GM12878 (cell line): ENCODE data around the gene RAB7B. TPM values are rescaled to one million over a fixed set of nuclear protein-coding genes. Genes with fewer than 3 reads are reported as not detected.

Source experiments
- ATAC-seq: fragments of 200-7000 bp; cut with Tn5 transposase; 3 replicates; pipeline ENCODE4 v1.9.1; 2020; ENCODE audit warnings: mild to moderate bottlenecking, moderate library complexity
- BruUV-seq: library from RNA; stranded (reverse); fragments of 400-500 nt; replicated peaks from 2 replicates; lab custom pipeline; 2021; lab: Mats Ljungman, UMichigan
- CTCF ChIA-PET: fragments of 300-600 bp; sonication (Branson Sonifier 250); formaldehyde crosslinking; extraction: SDS; loops from one replicate; lab custom pipeline; 2021; ENCODE audit warnings: inconsistent platforms; lab: Yijun Ruan, JAX
- POLR2A ChIA-PET: fragments of 350-600 bp; formaldehyde crosslinking; extraction: SDS; loops from one replicate; lab custom pipeline; 2021; ENCODE audit warnings: inconsistent platforms; lab: Charles Lee
- RAD21 ChIA-PET: fragments of 300-600 bp; sonication (Branson Sonifier 250); formaldehyde crosslinking; loops from one replicate; lab custom pipeline; 2023; ENCODE audit warnings: antibody characterized with exemption; ENCODE audit not compliant: unreplicated experiment; lab: Charles Lee
- SMC1A ChIA-PET: fragments of 300-600 bp; sonication (Branson Sonifier 250); formaldehyde crosslinking; loops from one replicate; lab custom pipeline; 2023; ENCODE audit not compliant: unreplicated experiment, uncharacterized antibody; lab: Charles Lee
- DNase-seq: peaks from one replicate; pipeline ENCODE4 v3.0.0-alpha.2; 2011; ENCODE audit warnings: low read depth, low spot score
- FAIRE-seq: peaks from 3 replicates; lab custom pipeline; 2011; peaks lifted over from hg19 to GRCh38; lab: Jason Lieb, UNC
- H2AFZ ChIP-seq: 2 replicates; pipeline ENCODE4 v1.6.0; 2011; ENCODE audit warnings: low read depth, low read length, control low read depth; ENCODE audit not compliant: control insufficient read depth
- H3K27ac ChIP-seq: 2 replicates; pipeline ENCODE4 v1.5.1; 2011; ENCODE audit warnings: control low read depth; ENCODE audit not compliant: control insufficient read depth, insufficient read depth
- H3K27me3 ChIP-seq, 2 experiments: replicated peaks in 1 of 2; 2 replicates each; pipeline versions ENCODE4 v1.6.0 to v1.6.1; 2011; ENCODE audit warnings: low read length in 1 of 2; ENCODE audit not compliant: control insufficient read depth in 2 of 2, insufficient read depth in 2 of 2
- H3K36me3 ChIP-seq, 2 experiments: 2 replicates each; pipeline ENCODE4 v1.5.1; 2011; ENCODE audit warnings: low read length in 1 of 2; ENCODE audit not compliant: control insufficient read depth in 2 of 2, insufficient read depth in 2 of 2
- H3K4me1 ChIP-seq: 2 replicates; pipeline ENCODE4 v1.6.1; 2011; ENCODE audit warnings: mild to moderate bottlenecking, low read length, moderate library complexity, mixed read lengths; ENCODE audit not compliant: control insufficient read depth, insufficient read depth
- H3K4me2 ChIP-seq: 2 replicates; pipeline ENCODE4 v1.6.0; 2011; ENCODE audit warnings: control low read depth; ENCODE audit not compliant: control insufficient read depth, insufficient read depth
- H3K4me3 ChIP-seq: fragments of 200-600 bp; sonication (generic); 2 replicates; pipeline ENCODE4 v1.5.1; 2016
- H3K79me2 ChIP-seq: 2 replicates; pipeline ENCODE4 v1.6.0; 2011; ENCODE audit warnings: low read length; ENCODE audit not compliant: control insufficient read depth, insufficient read depth
- H3K9ac ChIP-seq: 2 replicates; pipeline ENCODE4 v1.8.0; 2011; ENCODE audit warnings: low read length, control low read depth, mixed read lengths; ENCODE audit not compliant: control insufficient read depth, insufficient read depth
- H3K9me3 ChIP-seq: replicated peaks from 3 replicates; pipeline ENCODE4 v1.5.1; 2011; ENCODE audit warnings: mild to moderate bottlenecking, low read length; ENCODE audit not compliant: control insufficient read depth, insufficient read depth
- H4K20me1 ChIP-seq: 2 replicates; pipeline ENCODE4 v1.6.0; 2011; ENCODE audit not compliant: control insufficient read depth, insufficient read depth
- DPF2 ChIP-seq: fragments of 450-650 bp; IDR thresholded peaks from 2 replicates; pipeline ENCODE4 v1.6.1; 2017; ENCODE audit warnings: mild to moderate bottlenecking
- ESRRA ChIP-seq: IDR thresholded peaks from 2 replicates; pipeline ENCODE4 v1.6.1; 2012; ENCODE audit warnings: mild to moderate bottlenecking, low read length, improper control_type of control experiment
- IKZF2 ChIP-seq, 2 experiments: fragments of 450-650 bp; IDR thresholded peaks; 2 replicates each; pipeline ENCODE4 v1.6.1; 2017; ENCODE audit warnings: mild to moderate bottlenecking in 2 of 2, moderate library complexity in 2 of 2
- KDM1A ChIP-seq: fragments of 200-600 bp; sonication (generic); IDR thresholded peaks from 2 replicates; pipeline ENCODE4 v1.6.1; 2016; ENCODE audit warnings: borderline replicate concordance
- NBN ChIP-seq: fragments of 450-650 bp; IDR thresholded peaks from 2 replicates; pipeline ENCODE4 v1.6.1; 2016
- NFIC ChIP-seq: IDR thresholded peaks from 2 replicates; pipeline ENCODE4 v1.6.1; 2012; ENCODE audit warnings: low read depth, mild to moderate bottlenecking, inconsistent platforms, low read length, moderate library complexity
- NR2C1 ChIP-seq: fragments of 450-650 bp; IDR thresholded peaks from 2 replicates; pipeline ENCODE4 v1.6.1; 2017; ENCODE audit warnings: antibody characterized with exemption, mild to moderate bottlenecking, moderate library complexity
- SMARCA5 ChIP-seq: fragments of 450-650 bp; IDR thresholded peaks from 2 replicates; pipeline ENCODE4 v1.6.1; 2017; ENCODE audit warnings: mild to moderate bottlenecking
- WGBS: methylation state at CpG from one replicate; pipeline ENCODE4 v1.1.6; 2016; ENCODE audit warnings: low lambda C conversion rate; ENCODE audit not compliant: insufficient replicate concordance, insufficient coverage; ENCODE audit errors: missing lambda C conversion rate; 5-methylcytosine and 5-hydroxymethylcytosine counted together
- in situ Hi-C: fragments of 300-500 bp; cut with MboI; formaldehyde crosslinking; loops from 9 replicates; pipeline ENCODE4 v1.14.3; 2018; ENCODE audit warnings: mixed read lengths
- intact Hi-C: fragments of 100-400 bp; cut with micrococcal nuclease; formaldehyde crosslinking; loops from one replicate; pipeline ENCODE4 v1.14.2; 2022; ENCODE audit not compliant: unreplicated experiment
- polyA plus RNA-seq, 11 experiments: library from polyadenylated mRNA; depleted of rRNA in 4 of 11; unstranded in 6 of 11; stranded (reverse) in 5 of 11; fragments of >200 nt; fragmentation: Nextera tagmentation in 4 of 11; fragmentation: Illumina TruSeq in 1 of 11; extraction: Ambion mirVana in 4 of 11; extraction: Trizol in 1 of 11; gene quantifications; 1 replicate in 1 of 11; 2 replicates in 10 of 11; pipeline versions ENCODE4 v1.2.1 to v1.2.3, GENCODE V29; 2011 to 2016; ENCODE audit warnings: inconsistent platforms in 2 of 11, missing spikeins in 2 of 11, low read depth in 1 of 11
- total RNA-seq, 4 experiments: library from RNA; depleted of rRNA in 3 of 4; stranded (reverse); fragments of >200 nt in 3 of 4; fragmentation: Illumina TruSeq in 1 of 4; extraction: Trizol in 1 of 4; gene quantifications; 2 replicates each; pipeline versions ENCODE4 v1.2.1 to v1.2.3, GENCODE V29; 2013 to 2021
- TF ChIP-seq, protein P1 (sequence below), 3 experiments: IDR thresholded peaks in 2 of 3; conservative IDR thresholded peaks in 1 of 3; 2 replicates each; pipeline ENCODE4 v1.5.1; 2011; ENCODE audit warnings: low read depth in 3 of 3, low read length in 3 of 3, mild to moderate bottlenecking in 3 of 3, control low read depth in 2 of 3, moderate library complexity in 2 of 3, inconsistent platforms in 1 of 3, mixed read lengths in 1 of 3; ENCODE audit not compliant: control insufficient read depth in 2 of 3, insufficient read depth in 1 of 3; ENCODE audit errors: extremely low read depth in 1 of 3
- TF ChIP-seq, protein P2 (sequence below): fragments of 450-650 bp; IDR thresholded peaks from 2 replicates; pipeline ENCODE4 v1.6.1; 2017; ENCODE audit warnings: mild to moderate bottlenecking, moderate library complexity

The RAB7B gene
- total and polyA plus RNA-seq, 10 of the 15 experiments (the other 5 are each of a cell fraction or from before 2014, with no cell fraction given) = 0.09 TPM; not detected in 9

GRCh38 chr1:206000641-206001339 is 2.4 kb downstream of the RAB7B start:
- WGBS = 66% methylated on average over 8 of the region's 8 CpGs
- POLR2A ChIA-PET = interaction anchor here (0.7 kb wide), 2 partner anchors 22 to 399 kb away, joined by 3 read pairs; no protein-coding TSS in a partner anchor
- CTCF ChIA-PET = interaction anchor here (0.9 to 2.2 kb wide), 6 partner anchors 11 to 29 kb away, joined by 3 to 10 read pairs (median 4); no protein-coding TSS in a partner anchor
- no peak overlapping the region for H3K4me3 ChIP-seq
- no peak overlapping the region for H2AFZ ChIP-seq
- RAD21 ChIA-PET = interaction anchor here (1.1 kb wide), 1 partner anchor 15 kb away, joined by 3 read pairs; no protein-coding TSS in a partner anchor
- H3K4me2 ChIP-seq = no peak overlapping the region
- intact Hi-C loops (no loop called here), in situ Hi-C loops (no loop called here)
- H3K27me3 ChIP-seq = 0 out of 4 replicates have a peak, but pooled peaks cover 0 to 2% of the 10 kb centered on the region in 2 experiments
- H4K20me1 ChIP-seq = no peaks in the 10 kb centered on the region
- H3K79me2 ChIP-seq = no peaks in the 10 kb centered on the region
- DNase-seq = no peak
- H3K9me3 ChIP-seq = no peaks in the 10 kb centered on the region; the same call in 2 of the 3 replicates
- H3K36me3 ChIP-seq = no peaks in the 10 kb centered on the region
- no peak for ATAC-seq
- peaks cover 12% of the 10 kb centered on the region for H3K4me1 ChIP-seq
- no peak overlapping the region for H3K27ac ChIP-seq
- FAIRE-seq = no peak
- SMC1A ChIA-PET = interaction anchor here (1.1 to 1.3 kb wide), 2 partner anchors 15 to 30 kb away, joined by 3 to 4 read pairs; no protein-coding TSS in a partner anchor
- no peak for TF ChIP-seq ESRRA
- TF ChIP-seq NFIC = no peak
- TF ChIP-seq NBN = no peak
- TF ChIP-seq, protein P1, sequence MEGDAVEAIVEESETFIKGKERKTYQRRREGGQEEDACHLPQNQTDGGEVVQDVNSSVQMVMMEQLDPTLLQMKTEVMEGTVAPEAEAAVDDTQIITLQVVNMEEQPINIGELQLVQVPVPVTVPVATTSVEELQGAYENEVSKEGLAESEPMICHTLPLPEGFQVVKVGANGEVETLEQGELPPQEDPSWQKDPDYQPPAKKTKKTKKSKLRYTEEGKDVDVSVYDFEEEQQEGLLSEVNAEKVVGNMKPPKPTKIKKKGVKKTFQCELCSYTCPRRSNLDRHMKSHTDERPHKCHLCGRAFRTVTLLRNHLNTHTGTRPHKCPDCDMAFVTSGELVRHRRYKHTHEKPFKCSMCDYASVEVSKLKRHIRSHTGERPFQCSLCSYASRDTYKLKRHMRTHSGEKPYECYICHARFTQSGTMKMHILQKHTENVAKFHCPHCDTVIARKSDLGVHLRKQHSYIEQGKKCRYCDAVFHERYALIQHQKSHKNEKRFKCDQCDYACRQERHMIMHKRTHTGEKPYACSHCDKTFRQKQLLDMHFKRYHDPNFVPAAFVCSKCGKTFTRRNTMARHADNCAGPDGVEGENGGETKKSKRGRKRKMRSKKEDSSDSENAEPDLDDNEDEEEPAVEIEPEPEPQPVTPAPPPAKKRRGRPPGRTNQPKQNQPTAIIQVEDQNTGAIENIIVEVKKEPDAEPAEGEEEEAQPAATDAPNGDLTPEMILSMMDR (IDR thresholded peaks at IDR 0.05 in 2 of 3, conservative IDR thresholded peaks at IDR 0.05 in 1 of 3; ENCODE audit: control insufficient read depth in 2 of 3, extremely low read depth in 1 of 3, insufficient read depth in 1 of 3, low read depth in 3 of 3, low read length in 3 of 3) = no peak
- no peak for TF ChIP-seq SMARCA5
- TF ChIP-seq KDM1A = no peak
- no peak for TF ChIP-seq IKZF2 (IDR thresholded peaks at IDR 0.05)
- TF ChIP-seq NR2C1 = no peak
- TF ChIP-seq, protein P2, sequence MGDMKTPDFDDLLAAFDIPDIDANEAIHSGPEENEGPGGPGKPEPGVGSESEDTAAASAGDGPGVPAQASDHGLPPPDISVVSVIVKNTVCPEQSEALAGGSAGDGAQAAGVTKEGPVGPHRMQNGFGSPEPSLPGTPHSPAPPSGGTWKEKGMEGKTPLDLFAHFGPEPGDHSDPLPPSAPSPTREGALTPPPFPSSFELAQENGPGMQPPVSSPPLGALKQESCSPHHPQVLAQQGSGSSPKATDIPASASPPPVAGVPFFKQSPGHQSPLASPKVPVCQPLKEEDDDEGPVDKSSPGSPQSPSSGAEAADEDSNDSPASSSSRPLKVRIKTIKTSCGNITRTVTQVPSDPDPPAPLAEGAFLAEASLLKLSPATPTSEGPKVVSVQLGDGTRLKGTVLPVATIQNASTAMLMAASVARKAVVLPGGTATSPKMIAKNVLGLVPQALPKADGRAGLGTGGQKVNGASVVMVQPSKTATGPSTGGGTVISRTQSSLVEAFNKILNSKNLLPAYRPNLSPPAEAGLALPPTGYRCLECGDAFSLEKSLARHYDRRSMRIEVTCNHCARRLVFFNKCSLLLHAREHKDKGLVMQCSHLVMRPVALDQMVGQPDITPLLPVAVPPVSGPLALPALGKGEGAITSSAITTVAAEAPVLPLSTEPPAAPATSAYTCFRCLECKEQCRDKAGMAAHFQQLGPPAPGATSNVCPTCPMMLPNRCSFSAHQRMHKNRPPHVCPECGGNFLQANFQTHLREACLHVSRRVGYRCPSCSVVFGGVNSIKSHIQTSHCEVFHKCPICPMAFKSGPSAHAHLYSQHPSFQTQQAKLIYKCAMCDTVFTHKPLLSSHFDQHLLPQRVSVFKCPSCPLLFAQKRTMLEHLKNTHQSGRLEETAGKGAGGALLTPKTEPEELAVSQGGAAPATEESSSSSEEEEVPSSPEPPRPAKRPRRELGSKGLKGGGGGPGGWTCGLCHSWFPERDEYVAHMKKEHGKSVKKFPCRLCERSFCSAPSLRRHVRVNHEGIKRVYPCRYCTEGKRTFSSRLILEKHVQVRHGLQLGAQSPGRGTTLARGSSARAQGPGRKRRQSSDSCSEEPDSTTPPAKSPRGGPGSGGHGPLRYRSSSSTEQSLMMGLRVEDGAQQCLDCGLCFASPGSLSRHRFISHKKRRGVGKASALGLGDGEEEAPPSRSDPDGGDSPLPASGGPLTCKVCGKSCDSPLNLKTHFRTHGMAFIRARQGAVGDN = no peak
- no peak for TF ChIP-seq DPF2
- no TSS peak for BruUV-seq
- H3K9ac ChIP-seq = no peak overlapping the region
